ENCODE measurements around the gene SETDB2. TPM values are rescaled to one million over a fixed set of nuclear protein-coding genes. Genes with fewer than 3 reads are reported as not detected.

Gene SETDB2
- total RNA-seq, 1 experiment from 2014 or later: 5.2 TPM

- Histone ChIP-seq H3K4me1 (ENCODE audit: control insufficient read depth in 1 of 2, insufficient read depth in 2 of 2, low read length in 2 of 2) (no peaks in the 10 kb centered on the region), H3K27ac (ENCODE audit: low read depth, low read length) (no peak overlapping the region), H4K20me1 (ENCODE audit: insufficient read depth) (no peaks in the 10 kb centered on the region), H3K4me2 (ENCODE audit: low read length) (no peak overlapping the region), H3K36me3 (ENCODE audit: control insufficient read depth in 1 of 2, insufficient read depth in 2 of 2, low read length in 2 of 2) (no peaks in the 10 kb centered on the region), H3K4me3 (replicated peaks in 1 of 2; ENCODE audit: low read depth in 1 of 2, low read length in 2 of 2) (no peak overlapping the region), H3K79me2 (ENCODE audit: insufficient read depth, low read length) (no peaks in the 10 kb centered on the region), H3K9me3 (ENCODE audit: control insufficient read depth in 1 of 2, insufficient read depth in 1 of 2, low read depth in 1 of 2, low read length in 2 of 2) (no peaks in the 10 kb centered on the region), H3K27me3 (ENCODE audit: insufficient read depth, low read length) (no peaks in the 10 kb centered on the region), H3K9ac (ENCODE audit: low read length) (no peak overlapping the region), H2AFZ (ENCODE audit: low read depth, low read length, poor library complexity, severe bottlenecking) (no peak overlapping the region), H3K9me2 (ENCODE audit: insufficient read depth) (no peaks in the 10 kb centered on the region)
- DNase-seq (ENCODE audit: low read depth, low spot score) (no peak), ATAC-seq (no peak)
- intact Hi-C loops (cut with micrococcal nuclease): no loop called here
- RAD21 ChIA-PET (ENCODE audit: low non-redundant PET in 1 of 2, low total read pairs in 2 of 2, uncharacterized antibody in 2 of 2, unreplicated experiment in 2 of 2): no interaction called here
- no TSS peak for BruUV-seq (replicated peaks)
- TF ChIP-seq SRF (IDR thresholded peaks at IDR 0.05; ENCODE audit: low read depth) (no peak), SIN3A (IDR thresholded peaks at IDR 0.05; ENCODE audit: low read depth) (no peak), EZH2phosphoT487 (IDR thresholded peaks at IDR 0.05; ENCODE audit: borderline replicate concordance) (no peak), JUND (IDR thresholded peaks at IDR 0.05) (no peak), CEBPB (IDR thresholded peaks at IDR 0.05; ENCODE audit: low read depth) (no peak), YY1 (IDR thresholded peaks at IDR 0.05; ENCODE audit: extremely low read depth, insufficient replicate concordance, low read depth, low read length) (no peak), ZFX (IDR thresholded peaks at IDR 0.05) (no peak), POLR2AphosphoS5 (IDR thresholded peaks at IDR 0.05; ENCODE audit: low read depth, low read length) (no peak), SP1 (IDR thresholded peaks at IDR 0.05; ENCODE audit: low read depth) (no peak), POLR2A (IDR thresholded peaks at IDR 0.05; ENCODE audit: borderline replicate concordance, extremely low read depth, insufficient read depth, insufficient read length) (no peak), TCF7L2 (IDR thresholded peaks at IDR 0.05; ENCODE audit: borderline replicate concordance, extremely low read depth, insufficient read depth, insufficient read length) (no peak), ZNF274 (IDR thresholded peaks at IDR 0.05; ENCODE audit: low read depth, low read length) (no peak), RAD21 (IDR thresholded peaks at IDR 0.05; ENCODE audit: low read depth) (no peak), EZH2 (IDR thresholded peaks at IDR 0.05) (no peak), MAX (IDR thresholded peaks at IDR 0.05) (no peak), REST (IDR thresholded peaks at IDR 0.05; ENCODE audit: low read depth) (no peak), FOSL1 (IDR thresholded peaks at IDR 0.05; ENCODE audit: low read depth) (no peak)
- POLR2A ChIA-PET: interaction anchor here (1.1 kb wide), 1 partner anchor 16 kb away, joined by 4 read pairs; no protein-coding TSS in a partner anchor
- CTCF ChIA-PET: interaction anchor here (1.5 kb wide), 1 partner anchor 15 kb away, joined by 3 read pairs; the partner anchor contains the start of gene CAB39L
Measured at GRCh38 chr13:49429121-49429520, 15.0 kb upstream of the SETDB2 start.
